Activated CD8-positive, alpha-beta memory T cell treated with anti-CD3 and anti-CD28 coated beads for 24 hours (primary cell): ENCODE data around the gene EFHC1.

Experiments used
- DNase-seq: peaks from one replicate; pipeline ENCODE4 v3.0.0-alpha.2; 2020

The EFHC1 gene

DNA sequence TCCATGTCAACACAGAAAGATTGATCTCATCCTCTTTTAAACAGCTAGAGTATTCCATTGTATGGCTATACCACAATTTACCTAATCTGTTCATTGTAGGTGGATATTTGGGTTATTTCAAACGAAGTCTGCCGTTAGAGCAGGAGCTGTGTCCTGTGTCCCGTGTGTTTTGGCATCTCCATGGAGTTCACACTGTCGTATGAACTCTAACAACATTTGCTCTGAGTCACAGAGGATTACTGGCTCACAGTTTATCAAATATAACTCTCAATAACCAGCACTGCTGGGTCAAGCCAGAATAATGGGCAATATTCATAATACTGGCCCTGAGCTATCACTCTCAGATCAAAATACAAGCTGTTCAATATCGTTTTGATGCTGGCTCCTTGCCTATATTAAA, 140.3 kb downstream of the EFHC1 start:
- no peak for DNase-seq

GRCh38 chr6:52562911-52563310, 142.8 kb downstream of the EFHC1 start:
- no peak for DNase-seq

DNA sequence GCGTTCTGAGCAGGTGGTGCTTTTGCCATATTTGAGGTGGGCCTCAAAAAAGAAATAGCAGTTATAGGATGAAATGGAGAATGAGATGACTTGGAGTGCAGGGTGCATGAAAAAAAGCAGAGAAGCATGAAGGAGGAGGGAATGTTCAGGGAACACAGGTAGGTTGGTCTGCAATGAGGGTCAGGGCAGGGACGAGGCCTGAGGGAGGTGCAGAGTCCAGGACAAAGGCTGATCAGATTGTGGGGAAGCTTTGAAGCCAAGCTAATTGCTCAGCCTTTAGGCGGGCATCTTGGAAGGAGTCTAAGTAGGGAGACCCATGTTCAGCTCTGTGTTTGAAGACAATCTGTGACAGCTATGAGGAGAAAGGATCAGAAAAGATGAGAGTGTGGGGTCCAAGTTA, 144.7 kb downstream of the EFHC1 start:
- no peak for DNase-seq

DNA sequence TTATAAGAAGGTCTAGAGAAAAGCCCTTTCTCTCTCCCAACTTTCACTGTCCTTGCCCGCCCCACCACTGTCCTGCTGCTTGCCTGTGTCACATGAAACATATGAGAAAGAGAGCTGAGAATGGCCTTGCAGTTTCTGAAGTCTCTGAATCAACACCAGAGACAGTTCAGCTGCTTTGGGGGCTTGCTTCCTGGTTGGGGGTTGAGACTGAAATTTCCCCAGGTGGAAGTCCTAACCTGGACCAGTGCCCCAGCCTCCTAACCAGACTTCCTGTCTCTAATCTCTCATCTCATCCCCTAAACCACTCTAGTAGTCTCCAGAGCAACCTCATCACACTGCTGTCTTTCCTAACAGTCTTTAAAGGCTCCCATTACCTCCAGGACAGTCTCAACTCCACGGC, 146.1 kb downstream of the EFHC1 start:
- DNase-seq, result no peak

- DNase-seq, result no peak
Measured at GRCh38 chr6:52566853-52567279, 146.7 kb downstream of the EFHC1 start.

GRCh38 chr6:52568320-52568719, 148.2 kb downstream of the EFHC1 start:
- DNase-seq, result no peak

DNA sequence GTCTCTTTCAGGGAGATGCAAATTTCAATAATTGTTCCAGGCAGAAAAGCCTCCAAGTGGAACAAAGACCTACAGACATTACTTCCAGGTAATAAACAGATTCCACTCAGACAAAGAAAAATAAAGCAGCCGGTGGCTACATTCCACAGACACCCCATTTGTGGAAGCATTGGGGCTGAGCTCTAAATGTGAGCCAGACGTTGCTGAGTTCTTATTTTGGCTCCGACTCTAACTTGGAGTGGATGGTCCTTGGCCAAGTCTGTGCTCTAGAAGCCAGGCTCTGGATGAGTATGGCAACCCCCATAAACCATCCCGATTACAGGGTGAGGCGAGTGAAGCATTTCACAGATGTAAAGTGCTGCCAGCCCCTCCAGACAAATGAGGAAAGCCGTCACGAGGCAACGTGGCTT, 150.2 kb downstream of the EFHC1 start:
- no peak for DNase-seq

GRCh38 chr6:52571099-52571755, 151.1 kb downstream of the EFHC1 start:
- no peak for DNase-seq

DNA sequence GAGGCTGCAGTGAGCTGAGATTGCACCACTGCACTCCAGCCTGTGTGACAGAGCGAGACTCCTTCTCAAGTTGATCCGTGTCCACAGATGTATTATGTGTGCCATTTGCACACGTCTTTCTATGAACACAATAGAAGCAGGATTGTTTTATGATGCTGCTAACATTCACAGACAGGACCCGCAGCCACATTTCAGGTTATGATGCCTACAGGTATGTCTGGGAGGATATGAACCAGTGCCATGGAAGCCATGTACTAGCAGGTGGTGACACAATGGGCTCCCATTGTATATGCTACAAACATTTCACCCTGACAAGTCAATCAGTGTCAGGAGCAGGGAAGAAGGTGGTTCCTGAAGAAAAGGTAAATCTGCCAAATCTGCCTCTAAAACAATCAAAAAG, 152.4 kb downstream of the EFHC1 start:
- DNase-seq, result no peak

DNA sequence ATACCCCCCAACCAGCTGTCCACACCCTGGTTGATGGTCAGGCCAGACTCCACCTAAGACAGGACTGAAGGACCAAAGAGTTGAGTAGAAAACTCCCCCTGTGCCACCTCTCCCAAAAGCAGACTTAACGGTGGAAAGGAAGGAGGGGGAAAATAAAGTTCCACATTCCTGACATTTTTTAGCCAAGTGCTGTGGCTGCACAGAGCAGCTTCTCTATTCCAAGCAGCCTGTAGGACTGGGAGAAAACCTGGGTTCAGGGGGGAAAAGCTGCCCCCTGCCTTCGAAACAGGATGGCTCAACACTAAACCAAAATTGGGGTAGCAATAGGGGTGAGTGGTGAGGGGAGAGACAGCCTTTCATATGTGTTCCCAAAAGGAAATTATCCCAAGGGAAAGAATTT, 153.2 kb downstream of the EFHC1 start:
- no peak for DNase-seq
